CD14-positive monocyte (primary cell): ENCODE results near the gene ITGA4. TPM values are rescaled to one million over a fixed set of nuclear protein-coding genes. Genes with fewer than 3 reads are reported as not detected.

Experiments
- DNase-seq, 3 donors: peaks; one replicate each; pipeline ENCODE4 v3.0.0-alpha.2; 2011 to 2022
- H2AFZ ChIP-seq: 2 replicates; pipeline ENCODE4 v1.6.0; 2012; ENCODE audit warnings: mild to moderate bottlenecking, low read depth, low read length, inconsistent platforms; ENCODE audit not compliant: insufficient read depth, poor library complexity, severe bottlenecking
- H3K27ac ChIP-seq, 2 donors: 1 replicate in 1 of 2; 2 replicates in 1 of 2; pipeline ENCODE4 v1.5.1; 2012 to 2013; ENCODE audit warnings: low read length in 2 of 2, control low read depth in 1 of 2, inconsistent platforms in 1 of 2, low read depth in 1 of 2, mild to moderate bottlenecking in 1 of 2
- H3K27me3 ChIP-seq, 2 donors: one replicate each; pipeline versions ENCODE4 v1.6.0 to v1.6.1; 2011 to 2013; ENCODE audit warnings: low read length in 2 of 2; ENCODE audit not compliant: control insufficient read depth in 2 of 2, insufficient read depth in 2 of 2
- H3K36me3 ChIP-seq, 2 donors: replicated peaks in 1 of 2; 1 replicate in 1 of 2; 2 replicates in 1 of 2; pipeline versions ENCODE4 v1.5.1 to v1.6.1; 2012 to 2013; ENCODE audit warnings: low read length in 2 of 2, control low read depth in 1 of 2, inconsistent platforms in 1 of 2, mild to moderate bottlenecking in 1 of 2; ENCODE audit not compliant: insufficient read depth in 2 of 2, control insufficient read depth in 1 of 2
- H3K4me1 ChIP-seq, 2 donors: 1 replicate in 1 of 2; 2 replicates in 1 of 2; pipeline versions ENCODE4 v1.5.1 to v1.6.1; 2012 to 2013; ENCODE audit warnings: low read length in 2 of 2, control low read depth in 1 of 2, inconsistent platforms in 1 of 2, mild to moderate bottlenecking in 1 of 2, moderate library complexity in 1 of 2; ENCODE audit not compliant: insufficient read depth in 2 of 2, control insufficient read depth in 1 of 2
- H3K4me2 ChIP-seq: replicated peaks from 2 replicates; pipeline ENCODE3; 2012; ENCODE audit warnings: low read length, moderate library complexity, mild to moderate bottlenecking; ENCODE audit not compliant: poor library complexity, severe bottlenecking; ENCODE audit errors: extremely low read depth
- H3K4me3 ChIP-seq, 3 experiments: fragments of 200-600 bp in 1 of 3; sonication (generic) in 1 of 3; replicated peaks in 1 of 3; 1 replicate in 2 of 3; 2 replicates in 1 of 3; pipeline ENCODE4 v1.5.1; 2011 to 2013; ENCODE audit warnings: low read length in 3 of 3, mild to moderate bottlenecking in 3 of 3, control low read depth in 2 of 3, low read depth in 2 of 3, inconsistent platforms in 1 of 3, moderate library complexity in 1 of 3
- H3K79me2 ChIP-seq: 2 replicates; pipeline ENCODE4 v1.6.0; 2012; ENCODE audit warnings: mild to moderate bottlenecking, control low read depth, inconsistent platforms, low read length, moderate library complexity; ENCODE audit not compliant: insufficient read depth
- H3K9ac ChIP-seq: 2 replicates; pipeline ENCODE4 v1.6.0; 2017; ENCODE audit warnings: low read length, mild to moderate bottlenecking; ENCODE audit not compliant: insufficient read depth, poor library complexity, severe bottlenecking
- H3K9me3 ChIP-seq, 2 donors: replicated peaks in 1 of 2; 1 replicate in 1 of 2; 2 replicates in 1 of 2; pipeline versions ENCODE4 v1.5.1 to v1.6.1; 2012 to 2013; ENCODE audit warnings: low read length in 2 of 2, control low read depth in 1 of 2; ENCODE audit not compliant: control insufficient read depth in 1 of 2, insufficient read depth in 1 of 2
- H4K20me1 ChIP-seq: 2 replicates; pipeline ENCODE4 v1.6.0; 2012; ENCODE audit warnings: mild to moderate bottlenecking, low read length, control low read depth, moderate library complexity; ENCODE audit not compliant: insufficient read depth
- H3K27ac Mint-ChIP-seq, 7 donors: one replicate each; pipeline ENCODE4 v1.8.0; 2020; ENCODE audit warnings: mild to moderate bottlenecking in 7 of 7, mixed read lengths in 7 of 7, moderate library complexity in 6 of 7, inconsistent platforms in 2 of 7
- H3K27me3 Mint-ChIP-seq, 3 donors: one replicate each; pipeline ENCODE4 v1.8.0; 2021 to 2022; ENCODE audit warnings: low read depth in 3 of 3, mild to moderate bottlenecking in 3 of 3, mixed read lengths in 3 of 3, moderate library complexity in 3 of 3, inconsistent platforms in 1 of 3
- H3K36me3 Mint-ChIP-seq, 2 donors: one replicate each; pipeline ENCODE4 v1.8.0; 2020; ENCODE audit warnings: mixed read lengths in 2 of 2, inconsistent platforms in 1 of 2, mild to moderate bottlenecking in 1 of 2
- H3K4me1 Mint-ChIP-seq: one replicate; pipeline ENCODE4 v1.8.0; 2020; ENCODE audit warnings: mild to moderate bottlenecking, mixed read lengths
- H3K4me3 Mint-ChIP-seq, 2 donors: one replicate each; pipeline ENCODE4 v1.8.0; 2020; ENCODE audit warnings: mild to moderate bottlenecking in 2 of 2, mixed read lengths in 2 of 2, moderate library complexity in 1 of 2
- H3K9me3 Mint-ChIP-seq, 7 donors: one replicate each; pipeline ENCODE4 v1.8.0; 2020 to 2022; ENCODE audit warnings: mixed read lengths in 7 of 7, mild to moderate bottlenecking in 6 of 7, moderate library complexity in 6 of 7, inconsistent platforms in 2 of 7
- WGBS: methylation state at CpG from one replicate; pipeline ENCODE4 v1.1.5; 2013; ENCODE audit warnings: missing lambda C conversion rate; ENCODE audit not compliant: insufficient coverage; 5-methylcytosine and 5-hydroxymethylcytosine counted together
- intact Hi-C, 2 donors: fragments of 100-400 bp; cut with micrococcal nuclease; formaldehyde crosslinking; loops; one replicate each; pipeline versions ENCODE4 v1.15.0 to v1.15.1; 2023
- polyA plus RNA-seq, 3 donors: library from polyadenylated mRNA; depleted of rRNA in 1 of 3; unstranded in 2 of 3; stranded (reverse) in 1 of 3; fragments of 300-500 nt in 2 of 3; fragments of >200 nt in 1 of 3; fragmentation: Illumina TruSeq in 2 of 3; gene quantifications; 1 replicate in 2 of 3; 2 replicates in 1 of 3; pipeline ENCODE4 v1.2.3, GENCODE V29; 2012 to 2021
- TF ChIP-seq, protein P1 (sequence below): fragments of 200-600 bp; IDR thresholded peaks from one replicate; pipeline ENCODE4 v1.8.0; 2022; ENCODE audit warnings: antibody characterized with exemption, mild to moderate bottlenecking

Gene ITGA4
- polyA plus RNA-seq, 3 donors, result 66.1 to 97.3 (median 84.1) TPM

DNA sequence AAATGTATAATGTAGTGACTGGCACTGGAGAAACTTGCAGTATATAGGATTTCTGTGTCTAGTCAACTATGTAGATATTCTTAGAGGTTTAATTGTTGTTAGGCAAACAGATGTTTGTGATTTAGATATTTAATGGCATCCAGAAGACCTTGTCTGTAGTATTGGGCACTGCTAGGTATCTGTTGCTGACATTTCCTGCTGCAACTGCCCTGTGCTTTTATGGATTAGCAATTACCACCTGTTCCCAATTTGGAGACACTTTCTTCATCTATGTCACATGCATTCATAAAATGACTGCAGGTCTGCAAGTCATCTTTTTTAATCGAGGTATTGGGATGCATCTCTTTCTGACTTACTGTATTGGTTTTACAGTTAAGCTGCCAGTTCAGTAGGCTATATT is 71.3 kb downstream of the ITGA4 start:
- intact Hi-C loops, result loop anchor here in 1 of 2 donors (10.0 kb wide), 1 partner anchor 1226 kb away; no protein-coding TSS in a partner anchor
- no peak overlapping the region for H3K27ac Mint-ChIP-seq

DNA sequence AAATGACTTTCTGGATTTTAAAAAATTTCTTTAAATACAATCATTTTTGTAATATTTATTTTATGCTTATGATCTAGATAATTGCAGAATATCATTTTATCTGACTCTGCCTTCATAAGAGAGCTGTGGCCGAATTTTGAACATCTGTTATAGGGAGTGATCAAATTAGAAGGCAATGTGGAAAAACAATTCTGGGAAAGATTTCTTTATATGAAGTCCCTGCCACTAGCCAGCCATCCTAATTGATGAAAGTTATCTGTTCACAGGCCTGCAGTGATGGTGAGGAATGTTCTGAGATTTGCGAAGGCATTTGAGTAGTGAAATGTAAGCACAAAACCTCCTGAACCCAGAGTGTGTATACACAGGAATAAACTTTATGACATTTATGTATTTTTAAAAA is 79.5 kb downstream of the ITGA4 start:
- H3K9me3 Mint-ChIP-seq, result no peaks in the 10 kb centered on the region
- H3K4me3 Mint-ChIP-seq, result no peak overlapping the region
- Histone ChIP-seq H3K4me1 (no peaks in the 10 kb centered on the region), H3K9me3 (no peaks in the 10 kb centered on the region), H3K27ac (no peak overlapping the region), H3K79me2 (no peaks in the 10 kb centered on the region), H3K4me2 (no peak overlapping the region), H3K4me3 (no peak overlapping the region), H3K9ac (no peak overlapping the region), H2AFZ (no peak overlapping the region), H3K36me3 (peaks cover 86 to 95% of the 10 kb centered on the region in 2 donors), H3K27me3 (no peaks in the 10 kb centered on the region), H4K20me1 (peaks cover 33% of the 10 kb centered on the region)
- TF ChIP-seq, protein P1, sequence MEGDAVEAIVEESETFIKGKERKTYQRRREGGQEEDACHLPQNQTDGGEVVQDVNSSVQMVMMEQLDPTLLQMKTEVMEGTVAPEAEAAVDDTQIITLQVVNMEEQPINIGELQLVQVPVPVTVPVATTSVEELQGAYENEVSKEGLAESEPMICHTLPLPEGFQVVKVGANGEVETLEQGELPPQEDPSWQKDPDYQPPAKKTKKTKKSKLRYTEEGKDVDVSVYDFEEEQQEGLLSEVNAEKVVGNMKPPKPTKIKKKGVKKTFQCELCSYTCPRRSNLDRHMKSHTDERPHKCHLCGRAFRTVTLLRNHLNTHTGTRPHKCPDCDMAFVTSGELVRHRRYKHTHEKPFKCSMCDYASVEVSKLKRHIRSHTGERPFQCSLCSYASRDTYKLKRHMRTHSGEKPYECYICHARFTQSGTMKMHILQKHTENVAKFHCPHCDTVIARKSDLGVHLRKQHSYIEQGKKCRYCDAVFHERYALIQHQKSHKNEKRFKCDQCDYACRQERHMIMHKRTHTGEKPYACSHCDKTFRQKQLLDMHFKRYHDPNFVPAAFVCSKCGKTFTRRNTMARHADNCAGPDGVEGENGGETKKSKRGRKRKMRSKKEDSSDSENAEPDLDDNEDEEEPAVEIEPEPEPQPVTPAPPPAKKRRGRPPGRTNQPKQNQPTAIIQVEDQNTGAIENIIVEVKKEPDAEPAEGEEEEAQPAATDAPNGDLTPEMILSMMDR, result no peak
- no CpG with 5 or more reads among the region's 2 CpGs for WGBS
- no peaks in the 10 kb centered on the region for H3K27me3 Mint-ChIP-seq
- intact Hi-C loops, result loop anchor here in 1 of 2 donors (10.0 kb wide), 1 partner anchor 52 kb away; no protein-coding TSS in a partner anchor
- peaks cover 79 to 86% of the 10 kb centered on the region in 2 donors for H3K36me3 Mint-ChIP-seq
- no peak for DNase-seq
- no peaks in the 10 kb centered on the region for H3K4me1 Mint-ChIP-seq
- H3K27ac Mint-ChIP-seq, result no peak overlapping the region

More for the DNA sequence above, 71.3 kb downstream of the ITGA4 start:
- peaks cover 95 to 100% of the 10 kb centered on the region in 2 donors for H3K36me3 ChIP-seq
- H2AFZ ChIP-seq, result no peak overlapping the region
- H3K9ac ChIP-seq, result no peak overlapping the region
- TF ChIP-seq, protein P1, result no peak
- no peak overlapping the region for H3K4me2 ChIP-seq
- H4K20me1 ChIP-seq, result peaks cover 45% of the 10 kb centered on the region
- H3K27me3 Mint-ChIP-seq, result no peaks in the 10 kb centered on the region
- no peaks in the 10 kb centered on the region for H3K4me1 ChIP-seq
- no peak overlapping the region for H3K27ac ChIP-seq
- H3K4me3 ChIP-seq, result no peak overlapping the region
- H3K79me2 ChIP-seq, result no peaks in the 10 kb centered on the region
- no peaks in the 10 kb centered on the region for H3K4me1 Mint-ChIP-seq
- WGBS, result 80% methylated on average over 1 of the region's 1 CpG
- H3K9me3 Mint-ChIP-seq, result no peaks in the 10 kb centered on the region
- H3K27me3 ChIP-seq, result no peaks in the 10 kb centered on the region
- no peak for DNase-seq
- H3K4me3 Mint-ChIP-seq, result no peak overlapping the region
- peaks cover 77 to 78% of the 10 kb centered on the region in 2 donors for H3K36me3 Mint-ChIP-seq
- H3K9me3 ChIP-seq, result no peaks in the 10 kb centered on the region
